Thoracic aorta endothelial cell (primary cell): Measurements from ENCODE around the gene THOC6. TPM values are rescaled to one million over a fixed set of nuclear protein-coding genes. Genes with fewer than 3 reads are reported as not detected.

ENCODE experiments used
- small RNA-seq: library from RNA; depleted of rRNA; stranded (forward); fragments of <200 nt; gene quantifications from one replicate; pipeline ENCODE3, GENCODE V24; 2012
- total RNA-seq: library from RNA; depleted of rRNA; stranded (reverse); fragments of >200 nt; gene quantifications from 2 replicates; pipeline ENCODE4 v1.2.3, GENCODE V29; 2012

Gene THOC6
- 19.1 and 27.9 TPM in 2 replicates for total RNA-seq

DNA sequence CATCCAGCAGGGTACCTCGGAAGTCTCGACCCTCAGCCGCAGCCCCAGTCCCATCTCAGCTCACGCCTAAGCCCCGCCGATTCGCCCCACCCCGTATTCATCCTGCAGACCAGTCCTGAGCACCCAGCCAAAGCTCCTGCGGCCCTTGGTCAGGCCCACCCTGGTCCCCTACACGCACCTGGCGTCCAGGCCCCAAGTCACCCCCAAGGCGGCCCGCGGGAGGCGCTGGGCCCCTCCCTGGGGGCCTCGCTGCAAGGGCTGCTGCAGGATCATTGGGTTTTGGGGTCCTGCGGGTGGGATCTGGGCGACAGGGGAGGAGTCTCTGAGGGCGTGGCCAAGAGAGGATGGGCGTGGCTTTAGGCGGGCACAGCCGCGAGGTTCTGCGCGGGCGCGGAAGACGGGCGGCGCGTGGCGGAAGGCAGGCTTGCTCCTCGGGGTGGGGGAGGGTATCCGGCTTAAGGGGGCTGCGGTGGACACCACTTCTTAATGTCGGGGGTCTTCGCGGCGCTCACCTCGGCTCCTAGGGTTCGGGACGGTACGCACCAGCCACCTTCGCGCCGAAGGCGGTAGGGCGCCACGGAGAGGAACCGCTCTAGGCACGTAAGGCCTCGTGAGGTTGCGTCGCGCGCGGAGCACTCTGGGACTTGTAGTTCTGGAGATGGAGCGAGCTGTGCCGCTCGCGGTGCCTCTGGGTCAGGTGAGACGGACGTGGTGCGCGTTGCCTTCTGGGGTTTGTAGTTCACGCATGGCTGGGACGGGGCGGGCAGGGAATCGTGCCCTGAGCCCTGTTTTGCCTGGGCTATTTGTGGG lies at the start of gene THOC6, which contains the start of gene HCFC1R1:
Gene THOC6, plus strand, starts transcription at position 367 of the 810 bp plus-strand sequence. Its CDS starts 292 bp downstream, at position 659.
Gene HCFC1R1, minus strand, starts transcription at position 274 of the 810 bp plus-strand sequence. Its CDS starts 1 bp downstream, at position 273.

DNA sequence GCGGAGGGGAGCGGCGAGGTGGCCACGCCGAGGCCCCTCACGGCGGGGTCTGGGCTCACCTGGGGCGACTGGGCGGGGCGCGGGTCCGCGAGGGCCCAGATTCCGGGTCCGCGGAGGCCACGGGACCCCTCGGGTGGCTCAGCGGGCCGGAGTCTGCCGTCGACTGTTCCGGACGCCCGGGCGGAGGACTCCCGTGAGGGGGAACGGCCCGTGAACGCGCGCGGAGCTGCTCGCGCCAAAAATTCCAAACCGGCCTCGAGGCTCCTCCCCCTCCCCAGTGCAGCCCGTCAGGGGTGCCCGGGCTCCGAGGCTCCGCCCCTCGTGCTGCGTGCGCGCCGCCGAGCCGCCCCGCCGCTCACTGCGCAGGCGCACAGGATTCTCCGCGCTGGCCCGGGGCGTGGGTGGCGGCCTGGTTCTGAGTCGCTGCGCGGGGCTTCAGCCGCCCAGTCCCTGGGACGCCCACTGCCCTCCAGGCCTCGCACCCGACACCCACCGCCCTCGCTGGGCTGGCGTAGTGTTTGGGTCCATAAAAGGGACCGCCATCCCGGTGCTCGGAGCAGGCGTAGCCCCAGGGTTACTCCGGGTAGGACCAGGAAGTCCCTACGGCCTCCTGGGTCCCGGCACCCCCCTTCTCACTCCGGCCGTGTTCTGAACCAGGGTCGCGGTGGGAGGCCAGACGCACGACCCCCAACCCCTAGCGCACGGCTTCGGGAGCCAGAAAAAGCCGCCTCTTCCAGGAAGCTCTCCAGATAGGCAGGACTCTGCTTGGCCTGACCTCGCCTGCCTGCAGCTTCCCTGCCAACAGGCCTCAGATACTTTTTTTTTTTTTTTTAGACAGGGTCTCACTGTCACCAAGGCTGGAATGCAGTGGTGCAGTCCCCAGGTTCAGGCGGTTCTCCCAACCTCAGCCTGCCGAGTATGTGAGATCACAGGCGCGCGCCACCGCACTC lies 43.3 kb upstream of the THOC6 start, which contains the start of gene PKMYT1:
Gene PKMYT1, minus strand, starts transcription at position 220 of the 950 bp plus-strand sequence. CDS start 789 bp downstream, outside the sequence.

DNA sequence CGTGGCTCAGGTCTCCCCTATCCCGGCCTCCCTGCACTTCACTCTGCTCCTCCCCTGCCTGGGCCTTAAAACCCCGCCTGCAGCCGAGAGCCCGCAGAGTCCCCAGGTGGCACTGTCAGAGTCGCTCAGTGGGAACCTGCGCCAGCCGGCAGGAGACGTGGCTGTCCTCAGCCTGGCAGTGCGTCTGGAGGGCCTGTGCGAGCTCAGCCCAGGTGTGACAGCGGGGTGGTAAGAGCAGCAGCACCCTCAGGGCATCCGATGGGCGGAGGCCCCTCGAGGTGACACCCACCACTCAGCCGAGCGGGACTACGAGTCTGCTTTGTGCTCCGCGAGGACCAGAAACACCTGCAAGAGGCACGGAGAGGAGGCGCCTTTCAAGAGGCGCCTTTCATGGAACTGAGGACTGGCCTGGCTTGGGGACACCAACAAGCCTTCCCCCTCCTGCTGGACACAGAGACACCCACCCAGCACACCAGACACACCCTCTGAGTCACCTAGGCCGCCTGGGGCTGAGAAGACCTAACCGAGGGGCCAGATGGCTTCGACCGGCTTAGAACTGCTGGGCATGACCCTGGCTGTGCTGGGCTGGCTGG lies 10.9 kb upstream of the THOC6 start, which contains the start of gene CLDN9:
Gene CLDN9, plus strand, starts transcription at position 96 of the 593 bp plus-strand sequence. Its CDS starts 440 bp downstream, at position 536.

DNA sequence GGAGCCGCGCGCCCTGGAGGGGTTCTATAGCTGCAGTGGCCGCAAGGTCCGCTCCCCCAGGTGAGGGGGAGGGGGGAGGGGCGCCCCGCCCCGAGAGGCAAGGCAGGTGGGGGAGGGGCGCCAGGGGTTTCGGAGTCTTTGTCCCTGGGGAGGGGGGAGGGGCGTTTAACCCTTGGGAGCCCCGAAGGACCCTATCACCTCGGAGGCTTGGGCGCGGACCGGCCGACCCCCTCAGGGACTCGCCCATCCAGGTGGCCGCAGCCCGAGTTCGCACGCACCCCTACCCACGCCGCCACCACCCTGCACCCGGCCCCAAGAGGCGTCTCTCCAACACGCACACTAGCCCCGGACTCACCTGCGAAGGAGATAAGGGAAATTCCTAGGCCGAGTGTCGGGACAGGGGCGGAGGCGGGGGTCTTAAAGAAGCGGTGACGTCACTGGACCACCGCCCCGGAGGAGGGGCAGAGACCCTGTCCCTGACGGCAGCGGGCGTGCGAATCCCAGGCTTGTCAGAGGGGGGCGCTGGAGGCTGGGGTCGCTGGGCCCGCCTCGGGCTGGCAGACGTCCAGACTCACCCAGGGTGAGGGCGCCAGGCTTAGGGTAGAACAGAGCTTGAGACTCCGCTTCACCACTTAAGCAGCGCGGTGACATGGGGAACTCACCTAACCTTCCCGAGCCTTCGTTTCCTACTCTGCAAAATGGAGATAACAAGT lies 5.9 kb upstream of the THOC6 start, which contains the start of gene CLDN6:
Gene CLDN6, minus strand, starts transcription at position 390 of the 713 bp plus-strand sequence. CDS start 2,162 bp downstream, outside the sequence.

GRCh38 chr16:3020247-3020603 lies 3.6 kb upstream of the THOC6 start, which contains the start of gene TNFRSF12A:
TSS of gene TNFRSF12A (plus strand) at chr16:3020368. CDS start at chr16:3020398, 30 bp downstream.

GRCh38 chr16:3036726-3037315 lies 13.0 kb downstream of the THOC6 start, which contains the start of gene BICDL2:
TSS of gene BICDL2 (minus strand) at chr16:3036944. CDS start at chr16:3035496, 1,448 bp downstream.

GRCh38 chr16:3045758-3046640 lies 22.2 kb downstream of the THOC6 start, which contains the start of gene MMP25:
TSS of gene MMP25 (plus strand) at chr16:3046561. CDS start at chr16:3046918, 357 bp downstream.

GRCh38 chr16:3065069-3065741 lies 41.4 kb downstream of the THOC6 start, which contains the start of gene IL32:
TSS of gene IL32 (plus strand) at chr16:3065640. CDS start at chr16:3065812, 172 bp downstream.

Small RNAs within 50 kb of the gene (small RNA-seq; reads per million reads assigned to genes)
- 0.49 reads per million for gene LINC00514

Other genes starting within 250 kb of the THOC6 start
- 129 and 133 TPM in 2 replicates for gene ELOB, start 246.8 kb upstream of the THOC6 start, total RNA-seq
- gene PRSS33, start 236.5 kb upstream of the THOC6 start, total RNA-seq: not detected in 2 replicates
- not detected in 2 replicates for gene PRSS41, start 225.6 kb upstream of the THOC6 start, total RNA-seq
- 1.8 TPM in 1 of 2 replicates, not detected in the other for gene PRSS21, start 206.8 kb upstream of the THOC6 start, total RNA-seq
- gene ZG16B, start 193.7 kb upstream of the THOC6 start, total RNA-seq: not detected in 2 replicates
- not detected in 2 replicates for gene PRSS22, start 165.9 kb upstream of the THOC6 start, total RNA-seq
- 25.1 and 34.0 TPM in 2 replicates for gene FLYWCH2, start 140.8 kb upstream of the THOC6 start, total RNA-seq
- gene FLYWCH1, start 112.1 kb upstream of the THOC6 start, total RNA-seq: 27.5 and 35.5 TPM in 2 replicates
- not detected in 2 replicates for gene KREMEN2, start 59.8 kb upstream of the THOC6 start, total RNA-seq
- 10.9 and 18.4 TPM in 2 replicates for gene PAQR4, start 54.7 kb upstream of the THOC6 start, total RNA-seq
- gene PKMYT1, start 43.6 kb upstream of the THOC6 start, total RNA-seq: 15.2 and 27.6 TPM in 2 replicates
- gene CLDN9, start 11.1 kb upstream of the THOC6 start, total RNA-seq: not detected in 2 replicates
- not detected in 2 replicates for gene CLDN6, start 5.9 kb upstream of the THOC6 start, total RNA-seq
- gene TNFRSF12A, start 3.7 kb upstream of the THOC6 start, total RNA-seq: 62.6 and 76.2 TPM in 2 replicates
- gene HCFC1R1, start 93 bp upstream of the THOC6 start, total RNA-seq: 7.4 and 9.3 TPM in 2 replicates
- not detected in 2 replicates for gene BICDL2, start 12.9 kb downstream of the THOC6 start, total RNA-seq
- under 0.01 and 0.07 TPM in 2 replicates for gene MMP25, start 22.5 kb downstream of the THOC6 start, total RNA-seq
- gene IL32, start 41.6 kb downstream of the THOC6 start, total RNA-seq: 45.9 and 55.4 TPM in 2 replicates
- not detected in 2 replicates for gene ZSCAN10, start 75.3 kb downstream of the THOC6 start, total RNA-seq
- 12.0 and 20.7 TPM in 2 replicates for gene ZNF205, start 88.6 kb downstream of the THOC6 start, total RNA-seq
- gene ZNF213, start 111.0 kb downstream of the THOC6 start, total RNA-seq: 6.2 and 6.6 TPM in 2 replicates
- 0.14 TPM in 1 of 2 replicates, not detected in the other for gene OR1F1, start 164.2 kb downstream of the THOC6 start, total RNA-seq
- gene ZNF200, start 211.1 kb downstream of the THOC6 start, total RNA-seq: 11.2 and 14.1 TPM in 2 replicates
- gene MEFV, start 232.6 kb downstream of the THOC6 start, total RNA-seq: under 0.01 TPM in 1 of 2 replicates, not detected in the other